Measurements from ENCODE around the gene CLPX.

DNA sequence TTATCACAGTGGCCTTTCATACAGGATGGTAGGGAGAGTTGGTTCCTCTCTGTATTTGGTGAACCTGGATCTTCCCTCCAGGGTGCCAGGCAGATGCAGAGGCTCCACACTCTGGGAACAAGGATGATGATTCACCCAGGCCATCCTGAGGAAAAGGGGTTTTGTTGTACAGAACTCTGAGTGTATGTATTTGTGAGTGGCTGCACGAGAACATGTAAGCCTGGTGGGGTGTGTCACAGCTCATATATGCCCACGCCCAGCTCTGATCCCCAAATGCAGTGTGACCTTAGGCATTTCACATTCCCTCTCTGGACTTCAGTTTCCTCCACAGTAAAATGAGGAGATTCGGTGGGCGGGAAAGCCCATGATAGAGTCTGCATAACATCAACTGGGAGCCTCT is 37.7 kb upstream of the CLPX start:
- TF ChIP-seq, protein P1, sequence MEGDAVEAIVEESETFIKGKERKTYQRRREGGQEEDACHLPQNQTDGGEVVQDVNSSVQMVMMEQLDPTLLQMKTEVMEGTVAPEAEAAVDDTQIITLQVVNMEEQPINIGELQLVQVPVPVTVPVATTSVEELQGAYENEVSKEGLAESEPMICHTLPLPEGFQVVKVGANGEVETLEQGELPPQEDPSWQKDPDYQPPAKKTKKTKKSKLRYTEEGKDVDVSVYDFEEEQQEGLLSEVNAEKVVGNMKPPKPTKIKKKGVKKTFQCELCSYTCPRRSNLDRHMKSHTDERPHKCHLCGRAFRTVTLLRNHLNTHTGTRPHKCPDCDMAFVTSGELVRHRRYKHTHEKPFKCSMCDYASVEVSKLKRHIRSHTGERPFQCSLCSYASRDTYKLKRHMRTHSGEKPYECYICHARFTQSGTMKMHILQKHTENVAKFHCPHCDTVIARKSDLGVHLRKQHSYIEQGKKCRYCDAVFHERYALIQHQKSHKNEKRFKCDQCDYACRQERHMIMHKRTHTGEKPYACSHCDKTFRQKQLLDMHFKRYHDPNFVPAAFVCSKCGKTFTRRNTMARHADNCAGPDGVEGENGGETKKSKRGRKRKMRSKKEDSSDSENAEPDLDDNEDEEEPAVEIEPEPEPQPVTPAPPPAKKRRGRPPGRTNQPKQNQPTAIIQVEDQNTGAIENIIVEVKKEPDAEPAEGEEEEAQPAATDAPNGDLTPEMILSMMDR (IDR thresholded peaks at IDR 0.05) = no peak
- TF ChIP-seq POLR2A (IDR thresholded peaks at IDR 0.05) = no peak
